ENCODE data around the gene PSME1. TPM values are rescaled to one million over a fixed set of nuclear protein-coding genes. Genes with fewer than 3 reads are reported as not detected.
"Not testable (repeated sequence)": the region's sequence is repeated elsewhere in the genome, so short reads cannot be mapped to it uniquely, and the experiment has no call there.

Gene PSME1
- total RNA-seq, 1 donor from 2014 or later = 32.7 TPM

GRCh38 chr14:24103451-24103850 lies 32.5 kb upstream of the PSME1 start:
- Mint-ChIP-seq H3K4me1 (no peaks in the 10 kb centered on the region), H3K27me3 (ENCODE audit: insufficient read depth, low read depth) (peaks cover 8% of the 10 kb centered on the region), H3K36me3 (no peaks in the 10 kb centered on the region), H3K4me3 (no peak overlapping the region), H3K9me3 (no peaks in the 10 kb centered on the region), H3K27ac (no peak overlapping the region)
- Histone ChIP-seq H3K9ac (no peak overlapping the region), H3K9me3 (ENCODE audit: low read depth) (no peaks in the 10 kb centered on the region), H4K20me1 (ENCODE audit: low read depth) (no peaks in the 10 kb centered on the region), H3K79me2 (ENCODE audit: low read depth) (no peaks in the 10 kb centered on the region), H3K27ac (no peak overlapping the region), H3F3A (ENCODE audit: low read depth) (no peaks in the 10 kb centered on the region), H3K36me3 (no peaks in the 10 kb centered on the region), H3K27me3 (no peaks in the 10 kb centered on the region), H3K4me2 (no peak overlapping the region), H3K4me1 (no peaks in the 10 kb centered on the region), H3K4me3 (no peak overlapping the region), H2AFZ (replicated peaks) (no peak overlapping the region)
- TF ChIP-seq EZH2 (IDR thresholded peaks at IDR 0.05) = no peak
- TF ChIP-seq EZH2phosphoT487 (IDR thresholded peaks at IDR 0.05) = no peak
- no peak for TF ChIP-seq CTCF (IDR thresholded peaks at IDR 0.05)
- DNase-seq (ENCODE audit: low spot score) = no peak

DNA sequence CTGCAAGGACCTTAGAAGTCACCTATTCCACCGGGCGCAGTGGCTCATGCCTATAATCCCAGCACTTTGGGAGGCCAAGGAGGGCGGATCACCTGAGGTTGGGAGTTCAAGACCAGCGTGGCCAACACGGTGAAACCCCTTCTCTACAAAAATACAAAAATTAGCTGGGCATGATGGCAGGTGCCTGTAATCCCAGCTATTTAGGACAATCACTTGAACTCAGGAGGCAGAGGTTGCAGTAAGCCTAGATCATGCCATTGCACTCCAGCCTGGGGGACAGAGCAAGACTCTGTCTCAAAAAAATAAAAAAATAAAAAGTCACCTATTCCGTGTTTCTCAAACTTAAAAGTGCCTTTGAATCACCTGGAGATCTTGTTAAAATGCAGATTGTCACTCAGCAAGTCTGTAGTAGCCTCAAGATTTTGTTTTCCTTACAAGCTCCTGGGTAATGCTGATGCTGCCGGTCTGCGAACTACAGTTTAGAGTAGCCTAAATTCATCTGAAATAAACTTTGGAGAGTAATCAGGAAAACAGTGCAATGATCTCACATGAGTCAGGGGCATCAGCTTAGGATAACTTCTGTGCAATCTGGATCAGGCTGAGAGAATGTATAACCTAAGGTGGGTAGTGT lies 30.3 kb upstream of the PSME1 start:
- H3K27me3 ChIP-seq; H3K9me3 ChIP-seq (ENCODE audit: low read depth); H3K27me3 Mint-ChIP-seq (ENCODE audit: insufficient read depth, low read depth); H3K4me1 ChIP-seq; H2AFZ ChIP-seq (replicated peaks); H3K79me2 ChIP-seq (ENCODE audit: low read depth); H4K20me1 ChIP-seq (ENCODE audit: low read depth); H3K4me1 Mint-ChIP-seq; H3K36me3 ChIP-seq; H3F3A ChIP-seq (ENCODE audit: low read depth); H3K36me3 Mint-ChIP-seq; H3K27ac ChIP-seq; DNase-seq (ENCODE audit: low spot score); H3K9me3 Mint-ChIP-seq; H3K4me2 ChIP-seq; H3K4me3 Mint-ChIP-seq; H3K4me3 ChIP-seq; H3K9ac ChIP-seq: not testable (repeated sequence)
- peak overlapping the region; percentile 67 for H3K27ac Mint-ChIP-seq

- Histone ChIP-seq H3K27ac (no peak overlapping the region), H2AFZ (replicated peaks) (no peak overlapping the region), H4K20me1 (ENCODE audit: low read depth) (no peaks in the 10 kb centered on the region), H3K27me3 (no peaks in the 10 kb centered on the region), H3K79me2 (ENCODE audit: low read depth) (no peaks in the 10 kb centered on the region), H3K9me3 (ENCODE audit: low read depth) (no peaks in the 10 kb centered on the region), H3K9ac (no peak overlapping the region), H3K4me3 (no peak overlapping the region), H3K4me2 (no peak overlapping the region), H3K4me1 (no peaks in the 10 kb centered on the region), H3F3A (ENCODE audit: low read depth) (no peaks in the 10 kb centered on the region), H3K36me3 (no peaks in the 10 kb centered on the region)
- DNase-seq (ENCODE audit: low spot score) = no peak
- no peak overlapping the region for H3K4me3 Mint-ChIP-seq
- no peaks in the 10 kb centered on the region for H3K36me3 Mint-ChIP-seq
- peaks cover 2% of the 10 kb centered on the region for H3K4me1 Mint-ChIP-seq
- TF ChIP-seq EZH2phosphoT487 (IDR thresholded peaks at IDR 0.05) (no peak), CTCF (IDR thresholded peaks at IDR 0.05) (no peak), EZH2 (IDR thresholded peaks at IDR 0.05) (no peak)
- no peak overlapping the region for H3K27ac Mint-ChIP-seq
- no peaks in the 10 kb centered on the region for H3K9me3 Mint-ChIP-seq
- H3K27me3 Mint-ChIP-seq (ENCODE audit: insufficient read depth, low read depth) = peaks cover 6% of the 10 kb centered on the region
Measured at GRCh38 chr14:24106672-24107271, 29.2 kb upstream of the PSME1 start.

- Histone ChIP-seq H3F3A (ENCODE audit: low read depth) (peaks cover 3% of the 10 kb centered on the region), H3K4me2 (no peak overlapping the region), H3K36me3 (no peaks in the 10 kb centered on the region), H3K4me3 (no peak overlapping the region), H3K27ac (no peak overlapping the region), H2AFZ (replicated peaks) (no peak overlapping the region), H3K9me3 (ENCODE audit: low read depth) (no peaks in the 10 kb centered on the region), H3K4me1 (no peaks in the 10 kb centered on the region), H4K20me1 (ENCODE audit: low read depth) (no peaks in the 10 kb centered on the region), H3K79me2 (ENCODE audit: low read depth) (no peaks in the 10 kb centered on the region), H3K9ac (no peak overlapping the region), H3K27me3 (no peaks in the 10 kb centered on the region)
- TF ChIP-seq EZH2phosphoT487 (IDR thresholded peaks at IDR 0.05) (no peak), EZH2 (IDR thresholded peaks at IDR 0.05) (no peak), CTCF (IDR thresholded peaks at IDR 0.05) (no peak)
- H3K27ac Mint-ChIP-seq = peak overlapping the region; percentile 67
- peak overlapping the region; percentile 22 for H3K4me3 Mint-ChIP-seq
- DNase-seq (ENCODE audit: low spot score) = no peak
- H3K9me3 Mint-ChIP-seq = no peaks in the 10 kb centered on the region
- H3K36me3 Mint-ChIP-seq = no peaks in the 10 kb centered on the region
- H3K27me3 Mint-ChIP-seq (ENCODE audit: insufficient read depth, low read depth) = peaks cover 2% of the 10 kb centered on the region
- H3K4me1 Mint-ChIP-seq = peaks cover 2% of the 10 kb centered on the region
Measured at GRCh38 chr14:24108336-24108874, 27.6 kb upstream of the PSME1 start.
